NT2/D1 (cell line): ENCODE measurements around the gene LIME1.

Experiments
- DNase-seq: peaks from one replicate; pipeline ENCODE4 v3.0.0-alpha.2; 2011; ENCODE audit warnings: low read depth, low spot score
- H3K27me3 ChIP-seq: 2 replicates; pipeline ENCODE4 v1.6.0; 2011; ENCODE audit warnings: mild to moderate bottlenecking; ENCODE audit not compliant: insufficient read length, insufficient read depth
- H3K36me3 ChIP-seq: 2 replicates; pipeline ENCODE4 v1.6.1; 2011; ENCODE audit warnings: mild to moderate bottlenecking, low read length, mixed read lengths; ENCODE audit not compliant: insufficient read depth, insufficient read length
- H3K4me1 ChIP-seq: 2 replicates; pipeline ENCODE4 v1.5.1; 2011; ENCODE audit not compliant: insufficient read depth, insufficient read length
- H3K4me3 ChIP-seq: 2 replicates; pipeline ENCODE4 v1.5.1; 2011; ENCODE audit warnings: low read depth; ENCODE audit not compliant: insufficient read length
- H3K9ac ChIP-seq: 2 replicates; pipeline ENCODE4 v1.6.0; 2011; ENCODE audit warnings: low read depth; ENCODE audit not compliant: insufficient read length
- H3K9me3 ChIP-seq: 2 replicates; pipeline ENCODE4 v1.5.1; 2011; ENCODE audit warnings: mild to moderate bottlenecking, low read length; ENCODE audit not compliant: insufficient read depth
- SUZ12 ChIP-seq: IDR thresholded peaks from 2 replicates; pipeline ENCODE4 v1.6.1; 2011; ENCODE audit not compliant: insufficient read length, insufficient read depth; ENCODE audit errors: extremely low read depth
- YY1 ChIP-seq: IDR thresholded peaks from 2 replicates; pipeline ENCODE4 v1.6.1; 2011; ENCODE audit not compliant: insufficient read length, insufficient read depth
- ZNF274 ChIP-seq: IDR thresholded peaks from 2 replicates; pipeline ENCODE4 v1.6.1; 2011; ENCODE audit warnings: mild to moderate bottlenecking, low read depth, low read length

The LIME1 gene

GRCh38 chr20:63747622-63748069 lies 11.2 kb downstream of the LIME1 start:
- Histone ChIP-seq H3K27me3 (no peaks in the 10 kb centered on the region), H3K9me3 (no peaks in the 10 kb centered on the region), H3K4me3 (no peak overlapping the region), H3K9ac (no peak overlapping the region), H3K4me1 (peaks cover 27% of the 10 kb centered on the region), H3K36me3 (peaks cover 52% of the 10 kb centered on the region)
- TF ChIP-seq YY1 (no peak), ZNF274 (no peak), SUZ12 (no peak)
- no peak for DNase-seq

- Histone ChIP-seq H3K4me3 (no peak overlapping the region), H3K4me1 (peaks cover 31% of the 10 kb centered on the region), H3K9ac (peak overlapping the region; percentile 10), H3K27me3 (no peaks in the 10 kb centered on the region), H3K36me3 (peaks cover 46% of the 10 kb centered on the region), H3K9me3 (no peaks in the 10 kb centered on the region)
- no peak for TF ChIP-seq SUZ12
- no peak for TF ChIP-seq ZNF274
- no peak for TF ChIP-seq YY1
- DNase-seq, result no peak
Measured at GRCh38 chr20:63748070-63748933, 11.8 kb downstream of the LIME1 start.

- Histone ChIP-seq H3K9me3 (no peaks in the 10 kb centered on the region), H3K36me3 (peaks cover 40% of the 10 kb centered on the region), H3K4me1 (peaks cover 31% of the 10 kb centered on the region), H3K9ac (no peak overlapping the region), H3K27me3 (no peaks in the 10 kb centered on the region), H3K4me3 (no peak overlapping the region)
- TF ChIP-seq ZNF274 (no peak), YY1 (no peak), SUZ12 (no peak)
- DNase-seq, result no peak
Measured at GRCh38 chr20:63748934-63749270, 12.4 kb downstream of the LIME1 start.

- H3K4me3 ChIP-seq, result no peak overlapping the region
- DNase-seq, result no peak
- H3K9me3 ChIP-seq, result no peaks in the 10 kb centered on the region
- no peaks in the 10 kb centered on the region for H3K27me3 ChIP-seq
- H3K9ac ChIP-seq, result no peak overlapping the region
- no peak for TF ChIP-seq ZNF274
- no peak for TF ChIP-seq YY1
- TF ChIP-seq SUZ12, result no peak
- peaks cover 31% of the 10 kb centered on the region for H3K36me3 ChIP-seq
- peaks cover 31% of the 10 kb centered on the region for H3K4me1 ChIP-seq
Measured at GRCh38 chr20:63749597-63750508, 13.4 kb downstream of the LIME1 start.

- Histone ChIP-seq H3K36me3 (peaks cover 28% of the 10 kb centered on the region), H3K4me3 (no peak overlapping the region), H3K27me3 (no peaks in the 10 kb centered on the region), H3K4me1 (peaks cover 27% of the 10 kb centered on the region), H3K9me3 (no peaks in the 10 kb centered on the region), H3K9ac (peak overlapping the region; percentile 67)
- DNase-seq, result no peak
- TF ChIP-seq SUZ12 (no peak), YY1 (no peak), ZNF274 (no peak)
Measured at GRCh38 chr20:63750807-63751470, 14.5 kb downstream of the LIME1 start.

- Histone ChIP-seq H3K27me3 (no peaks in the 10 kb centered on the region), H3K4me1 (peaks cover 27% of the 10 kb centered on the region), H3K4me3 (no peak overlapping the region), H3K9me3 (no peaks in the 10 kb centered on the region), H3K36me3 (peaks cover 23% of the 10 kb centered on the region), H3K9ac (peak overlapping the region; percentile 67)
- DNase-seq, result no peak
- TF ChIP-seq ZNF274 (no peak), YY1 (no peak), SUZ12 (no peak)
Measured at GRCh38 chr20:63751471-63752271, 15.2 kb downstream of the LIME1 start.
